Trophoblast cell (in vitro differentiated cells and primary cell): ENCODE measurements around the gene POP4.
A peak's percentile ranks its signal among the peaks of the same experiment; 100 is the strongest.

Experiments
- DNase-seq, 2 donors: peaks; one replicate each; pipeline ENCODE4 v3.0.0-alpha.2; 2016
- H2AFZ ChIP-seq: 2 replicates; pipeline ENCODE4 v1.6.1; 2013; ENCODE audit warnings: low read length, moderate library complexity, mild to moderate bottlenecking; ENCODE audit not compliant: insufficient read depth, poor library complexity
- H2AK5ac ChIP-seq: 2 replicates; pipeline ENCODE4 v1.6.1; 2013; ENCODE audit warnings: mild to moderate bottlenecking, low read length
- H2BK120ac ChIP-seq: 2 replicates; pipeline ENCODE4 v1.6.1; 2013; ENCODE audit warnings: low read length, mild to moderate bottlenecking, moderate library complexity; ENCODE audit not compliant: insufficient read depth, poor library complexity
- H2BK12ac ChIP-seq: 2 replicates; pipeline ENCODE4 v1.6.1; 2013; ENCODE audit warnings: mild to moderate bottlenecking, low read length, moderate library complexity
- H2BK5ac ChIP-seq: 2 replicates; pipeline ENCODE4 v1.6.1; 2013; ENCODE audit warnings: low read length, low read depth, moderate library complexity, mild to moderate bottlenecking; ENCODE audit not compliant: poor library complexity
- H3K14ac ChIP-seq: 2 replicates; pipeline ENCODE4 v1.6.1; 2013; ENCODE audit warnings: mild to moderate bottlenecking, low read length
- H3K18ac ChIP-seq: 2 replicates; pipeline ENCODE4 v1.6.1; 2013; ENCODE audit warnings: mild to moderate bottlenecking, low read length
- H3K23ac ChIP-seq: 2 replicates; pipeline ENCODE4 v1.6.1; 2013; ENCODE audit warnings: low read length
- H3K27ac ChIP-seq: 2 replicates; pipeline ENCODE4 v1.5.1; 2013; ENCODE audit warnings: low read depth, mild to moderate bottlenecking, inconsistent platforms, low read length, moderate library complexity
- H3K27me3 ChIP-seq: 2 replicates; pipeline ENCODE4 v1.6.1; 2013; ENCODE audit warnings: inconsistent platforms, mild to moderate bottlenecking, low read length, moderate library complexity; ENCODE audit not compliant: insufficient read depth
- H3K36me3 ChIP-seq, 2 experiments: 1 replicate in 1 of 2; 2 replicates in 1 of 2; pipeline ENCODE4 v1.6.1; 2013; ENCODE audit warnings: low read length in 2 of 2, mild to moderate bottlenecking in 2 of 2, moderate library complexity in 1 of 2; ENCODE audit not compliant: insufficient read depth in 2 of 2, control insufficient read depth in 1 of 2
- H3K4ac ChIP-seq: 2 replicates; pipeline ENCODE4 v1.6.1; 2013; ENCODE audit warnings: low read depth, mild to moderate bottlenecking, low read length, moderate library complexity
- H3K4me1 ChIP-seq, 2 experiments: 1 replicate in 1 of 2; 2 replicates in 1 of 2; pipeline ENCODE4 v1.6.1; 2013; ENCODE audit warnings: low read length in 2 of 2, mild to moderate bottlenecking in 2 of 2, moderate library complexity in 1 of 2; ENCODE audit not compliant: insufficient read depth in 2 of 2, control insufficient read depth in 1 of 2
- H3K4me2 ChIP-seq: 2 replicates; pipeline ENCODE4 v1.6.1; 2013; ENCODE audit warnings: inconsistent platforms, mild to moderate bottlenecking, low read length, moderate library complexity
- H3K4me3 ChIP-seq: 2 replicates; pipeline ENCODE4 v1.5.1; 2013; ENCODE audit warnings: mild to moderate bottlenecking, low read depth, low read length, inconsistent platforms
- H3K79me1 ChIP-seq: one replicate; pipeline ENCODE4 v1.6.1; 2013; ENCODE audit warnings: low read length
- H3K79me2 ChIP-seq: 2 replicates; pipeline ENCODE4 v1.6.1; 2013; ENCODE audit warnings: low read length, mild to moderate bottlenecking; ENCODE audit not compliant: control insufficient read depth, insufficient read depth, poor library complexity
- H3K9ac ChIP-seq: 2 replicates; pipeline ENCODE4 v1.6.1; 2013; ENCODE audit warnings: mild to moderate bottlenecking, low read length
- H3K9me3 ChIP-seq: 2 replicates; pipeline ENCODE4 v1.6.1; 2013; ENCODE audit warnings: low read depth, mild to moderate bottlenecking, control low read depth, inconsistent platforms, low read length; ENCODE audit not compliant: insufficient read depth
- H4K12ac ChIP-seq: 2 replicates; pipeline ENCODE4 v1.6.1; 2013; ENCODE audit warnings: low read depth, mild to moderate bottlenecking, low read length, moderate library complexity
- H4K8ac ChIP-seq: 2 replicates; pipeline ENCODE4 v1.6.1; 2013; ENCODE audit warnings: low read depth, mild to moderate bottlenecking, low read length, moderate library complexity
- H4K91ac ChIP-seq: one replicate; pipeline ENCODE4 v1.6.1; 2013; ENCODE audit warnings: low read depth, mild to moderate bottlenecking, low read length, moderate library complexity
- WGBS: extraction: QIAGEN DNeasy Blood & Tissue Kit; methylation state at CpG from one replicate; pipeline ENCODE4 v1.1.7; 2013; ENCODE audit warnings: missing lambda C conversion rate; ENCODE audit not compliant: insufficient read length, insufficient coverage; ENCODE audit errors: extremely low coverage; 5-methylcytosine and 5-hydroxymethylcytosine counted together

Gene POP4

DNA sequence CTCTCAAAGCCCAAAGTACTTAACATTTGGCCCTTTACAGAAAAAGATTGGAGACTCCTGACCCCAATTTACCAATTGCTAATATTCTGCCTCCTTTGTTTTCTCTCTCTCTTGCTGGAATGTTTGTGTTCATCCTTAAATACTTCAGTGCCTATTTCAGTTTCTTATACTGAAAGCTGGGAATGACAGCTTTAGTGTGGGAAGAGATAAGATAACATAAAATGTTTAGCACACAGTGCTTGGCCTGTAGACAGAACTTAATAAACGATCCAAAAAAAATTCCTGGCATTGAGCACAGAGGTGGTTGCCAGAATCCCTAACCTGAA is 56.2 kb downstream of the POP4 start:
- Histone ChIP-seq H2BK5ac (no peak overlapping the region), H3K14ac (no peak overlapping the region), H3K4ac (no peak overlapping the region), H3K36me3 (no peaks in the 10 kb centered on the region), H3K79me2 (peaks cover 8% of the 10 kb centered on the region), H4K8ac (no peak overlapping the region), H3K79me1 (peaks cover 19% of the 10 kb centered on the region), H2AFZ (no peak overlapping the region), H4K91ac (no peak overlapping the region), H3K18ac (no peak overlapping the region), H3K4me3 (no peak overlapping the region), H4K12ac (no peak overlapping the region), H3K4me1 (peaks cover 34 to 36% of the 10 kb centered on the region in 2 experiments), H2AK5ac (no peak overlapping the region), H3K9me3 (no peaks in the 10 kb centered on the region), H3K23ac (no peak overlapping the region), H2BK12ac (no peak overlapping the region), H3K27ac (peak overlapping the region; percentile 23), H3K4me2 (no peak overlapping the region), H3K27me3 (no peaks in the 10 kb centered on the region), H2BK120ac (no peak overlapping the region), H3K9ac (no peak overlapping the region)
- no CpG with 5 or more reads among the region's 1 CpG for WGBS
- DNase-seq, result no peak

DNA sequence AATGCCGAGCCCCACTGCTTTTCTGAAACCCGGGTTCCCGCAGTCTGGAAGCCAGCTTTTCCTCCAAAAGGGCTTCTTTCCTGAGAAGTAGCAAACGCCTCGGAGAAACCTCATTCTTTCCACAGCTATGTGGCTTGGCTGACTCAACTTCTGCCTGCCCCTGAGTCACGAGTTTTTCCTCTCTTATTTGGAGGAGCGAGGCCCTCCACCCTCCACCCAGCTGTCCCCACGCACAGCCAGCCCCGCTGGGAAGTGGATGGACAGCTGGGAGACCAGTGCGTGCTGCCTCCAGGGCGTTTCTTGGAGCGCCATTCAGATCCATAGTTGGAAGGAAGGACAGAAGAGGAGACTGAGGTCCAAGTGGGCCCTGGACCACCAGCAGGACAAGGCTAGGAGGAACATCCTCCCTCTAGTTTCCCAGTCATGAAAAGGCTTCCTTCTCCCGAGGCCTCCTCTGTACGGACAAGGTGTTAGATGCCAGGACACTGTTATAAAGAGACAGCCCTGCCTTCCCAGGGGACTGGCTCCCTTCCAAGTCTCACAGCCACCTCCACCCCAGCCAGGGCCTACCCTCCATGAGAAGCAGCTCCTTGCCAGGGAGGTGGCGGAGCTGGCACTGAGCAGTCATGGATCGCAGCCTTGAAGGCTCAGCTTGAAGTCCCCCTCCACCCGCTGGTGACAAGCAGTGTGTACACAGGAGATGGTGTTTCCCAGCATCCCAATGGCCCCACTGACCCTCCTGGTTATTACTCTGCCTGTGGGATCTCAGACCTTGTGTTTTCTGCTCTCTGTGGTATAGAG is 56.7 kb downstream of the POP4 start:
- Histone ChIP-seq H3K9me3 (no peaks in the 10 kb centered on the region), H3K18ac (peak overlapping the region; percentile 32), H3K4me2 (no peak overlapping the region), H3K14ac (peak overlapping the region; percentile 49), H2BK5ac (peak overlapping the region; percentile 21), H3K4me1 (peaks cover 35 to 36% of the 10 kb centered on the region in 2 experiments), H2AK5ac (peak overlapping the region; percentile 23), H3K27me3 (no peaks in the 10 kb centered on the region), H3K4ac (peak overlapping the region; percentile 13), H3K9ac (no peak overlapping the region), H3K23ac (no peak overlapping the region), H3K27ac (peak overlapping the region; percentile 23), H2BK120ac (peak overlapping the region; percentile 56), H3K79me1 (peaks cover 19% of the 10 kb centered on the region), H3K4me3 (no peak overlapping the region), H2BK12ac (peak overlapping the region; percentile 44), H2AFZ (peak overlapping the region; percentile 17), H3K79me2 (peaks cover 8% of the 10 kb centered on the region), H4K8ac (peak overlapping the region; percentile 42), H4K12ac (no peak overlapping the region), H3K36me3 (no peaks in the 10 kb centered on the region), H4K91ac (peak overlapping the region; percentile 60)
- DNase-seq, result peak; percentile 68 to 86
- WGBS, result no CpG with 5 or more reads among the region's 17 CpGs

DNA sequence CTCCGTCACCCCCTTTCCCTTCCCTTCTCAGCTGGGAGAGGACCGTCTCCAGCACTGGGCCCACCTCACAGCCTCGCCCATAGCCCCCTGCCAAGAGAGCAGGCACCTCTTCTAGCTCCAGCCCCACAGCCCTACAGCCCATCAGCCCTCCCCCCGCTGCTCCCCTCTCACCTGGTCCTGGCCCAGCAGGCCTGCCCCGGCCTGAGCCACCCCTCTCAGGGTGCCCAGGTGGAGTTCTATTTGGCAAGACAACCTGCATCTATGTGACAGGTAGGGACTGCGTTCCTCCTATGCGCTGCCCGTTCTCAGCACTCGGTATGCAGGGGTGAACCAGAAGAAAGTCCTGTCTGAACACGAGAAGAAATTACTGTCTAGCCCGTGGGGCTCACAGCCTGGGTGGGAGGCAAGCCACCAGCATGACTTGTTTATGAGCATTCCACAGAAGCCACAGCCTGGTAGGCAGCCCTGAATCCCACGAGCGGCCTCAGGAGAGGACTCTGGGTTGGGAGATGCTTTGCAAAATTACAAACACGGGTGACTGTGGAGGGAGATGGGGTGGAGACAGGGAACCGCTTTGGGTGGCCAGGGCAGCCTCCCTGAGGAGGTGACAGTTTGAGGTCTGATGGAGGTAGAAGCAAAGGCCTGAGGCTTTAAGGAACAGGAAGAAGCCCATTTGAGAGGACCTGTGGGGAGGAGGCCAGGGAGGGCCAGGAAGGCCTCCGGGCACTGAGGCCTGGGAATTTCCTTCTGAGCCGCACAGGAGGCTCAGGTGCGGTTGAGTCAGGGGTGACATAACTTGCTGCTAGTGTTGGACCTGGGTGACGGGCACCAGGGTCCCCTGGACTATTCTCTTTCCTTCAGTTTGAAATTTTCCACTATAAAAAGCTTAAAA is 58.0 kb downstream of the POP4 start:
- no peaks in the 10 kb centered on the region for H3K27me3 ChIP-seq
- peak overlapping the region; percentile 30 for H3K18ac ChIP-seq
- no peak overlapping the region for H2AFZ ChIP-seq
- peak overlapping the region; percentile 96 for H3K4me2 ChIP-seq
- no peaks in the 10 kb centered on the region for H3K9me3 ChIP-seq
- peaks cover 35 to 37% of the 10 kb centered on the region in 2 experiments for H3K4me1 ChIP-seq
- H4K12ac ChIP-seq, result no peak overlapping the region
- peak overlapping the region; percentile 10 for H2BK120ac ChIP-seq
- H2BK5ac ChIP-seq, result peak overlapping the region; percentile 49
- peak overlapping the region; percentile 13 for H2AK5ac ChIP-seq
- peaks cover 10% of the 10 kb centered on the region for H3K79me2 ChIP-seq
- H3K23ac ChIP-seq, result no peak overlapping the region
- peak overlapping the region; percentile 70 for H4K91ac ChIP-seq
- H3K14ac ChIP-seq, result peak overlapping the region; percentile 61
- H2BK12ac ChIP-seq, result peak overlapping the region; percentile 41
- H3K27ac ChIP-seq, result peak overlapping the region; percentile 23
- H3K4ac ChIP-seq, result no peak overlapping the region
- no peak overlapping the region for H4K8ac ChIP-seq
- no peak overlapping the region for H3K9ac ChIP-seq
- peaks cover 19% of the 10 kb centered on the region for H3K79me1 ChIP-seq
- no peak overlapping the region for H3K4me3 ChIP-seq
- no CpG with 5 or more reads among the region's 19 CpGs for WGBS
- peak; percentile 89 to 90 for DNase-seq
- H3K36me3 ChIP-seq, result no peaks in the 10 kb centered on the region

DNA sequence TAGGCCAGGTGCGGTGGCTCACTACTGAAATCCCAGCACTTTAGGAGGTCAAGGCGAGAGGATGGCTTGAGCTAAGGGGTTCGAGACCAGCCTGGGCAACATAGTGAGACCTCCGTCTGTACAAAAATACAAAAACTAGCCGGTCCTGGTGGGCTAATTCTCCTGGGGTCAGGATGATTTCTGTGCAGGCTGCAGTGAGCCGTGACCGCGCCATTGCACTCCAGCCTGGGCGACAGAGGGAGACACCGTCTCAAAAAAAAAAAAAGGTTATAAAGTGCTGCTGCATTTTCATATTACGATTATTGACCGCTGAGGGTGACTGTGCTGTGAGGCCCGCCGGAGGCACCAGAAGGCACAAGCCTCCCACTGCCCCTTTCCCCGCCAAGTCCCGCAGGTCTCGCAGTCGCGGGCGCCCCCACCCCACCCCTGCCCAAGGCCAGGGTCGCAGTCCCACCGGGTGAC is 58.7 kb downstream of the POP4 start:
- Histone ChIP-seq H3K9ac (no peak overlapping the region), H3K14ac (no peak overlapping the region), H4K8ac (peak overlapping the region; percentile 62), H3K18ac (peak overlapping the region; percentile 43), H3K27ac (no peak overlapping the region), H3K79me1 (peaks cover 22% of the 10 kb centered on the region), H3K4ac (peak overlapping the region; percentile 50), H2BK120ac (no peak overlapping the region), H2BK12ac (no peak overlapping the region), H3K27me3 (no peaks in the 10 kb centered on the region), H3K79me2 (peaks cover 10% of the 10 kb centered on the region), H2AFZ (peak overlapping the region; percentile 63), H2BK5ac (no peak overlapping the region), H3K4me2 (peak overlapping the region; percentile 96), H4K12ac (no peak overlapping the region), H3K9me3 (no peaks in the 10 kb centered on the region), H3K4me1 (peaks cover 35 to 37% of the 10 kb centered on the region in 2 experiments), H3K4me3 (peak overlapping the region; percentile 68), H4K91ac (peak overlapping the region; percentile 19), H2AK5ac (no peak overlapping the region), H3K23ac (no peak overlapping the region), H3K36me3 (no peaks in the 10 kb centered on the region)
- no CpG with 5 or more reads among the region's 22 CpGs for WGBS
- no peak for DNase-seq
